DMS53 treated with DMSO at 0.1 percent for 48 hours (cell line): ENCODE measurements around the gene IFNA8.
"Not testable (repeated sequence)": the region's sequence is repeated elsewhere in the genome, so short reads cannot be mapped to it uniquely, and the experiment has no call there.

ENCODE experiments used
- DNase-seq: peaks from one replicate; lab custom pipeline; 2025; ENCODE audit not compliant: unreplicated experiment; lab: John Stamatoyannopoulos, UW

The IFNA8 gene

DNA sequence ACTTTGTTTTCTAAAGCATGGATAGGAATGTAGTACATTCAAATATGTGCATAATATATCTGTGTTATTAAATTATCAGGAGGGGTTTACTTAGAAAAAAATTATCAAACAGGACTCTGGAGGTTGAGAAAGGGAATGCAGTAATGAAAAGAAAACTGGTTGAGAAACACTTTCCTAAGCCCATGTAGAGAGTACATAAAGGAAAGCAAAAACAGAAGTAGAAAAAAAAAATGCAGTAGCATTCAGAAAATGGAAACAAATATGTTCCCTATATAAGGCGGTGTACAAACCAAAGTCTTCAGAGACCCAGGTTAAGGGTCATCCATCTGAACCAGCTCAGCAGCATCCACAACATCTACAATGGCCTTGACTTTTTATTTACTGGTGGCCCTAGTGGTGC lies at the start of gene IFNA8:
IFNA8 (plus strand) TSS at position 301 of the 400 bp plus-strand sequence; CDS start at position 361, 60 bp downstream.
- no peak for DNase-seq

DNA sequence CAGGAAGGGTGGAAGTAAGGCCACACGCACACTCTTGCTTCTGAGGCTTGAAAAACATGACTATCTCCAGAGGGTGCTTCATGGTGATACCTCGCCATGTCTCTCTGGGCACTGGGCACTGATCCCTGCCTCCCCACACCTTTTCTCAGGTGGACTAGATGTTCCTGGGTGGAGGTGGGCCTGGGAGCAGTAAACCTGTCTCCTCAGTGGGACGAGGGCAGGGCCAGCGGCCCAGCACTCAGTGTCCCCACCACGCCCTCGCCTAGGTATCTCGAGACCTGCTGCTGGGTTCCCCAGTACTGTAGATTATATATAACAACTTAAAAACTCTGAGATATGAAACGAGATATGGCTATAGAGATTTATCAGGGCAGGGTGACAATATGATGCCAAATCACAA lies 46.6 kb upstream of the IFNA8 start:
- DNase-seq: no peak

DNA sequence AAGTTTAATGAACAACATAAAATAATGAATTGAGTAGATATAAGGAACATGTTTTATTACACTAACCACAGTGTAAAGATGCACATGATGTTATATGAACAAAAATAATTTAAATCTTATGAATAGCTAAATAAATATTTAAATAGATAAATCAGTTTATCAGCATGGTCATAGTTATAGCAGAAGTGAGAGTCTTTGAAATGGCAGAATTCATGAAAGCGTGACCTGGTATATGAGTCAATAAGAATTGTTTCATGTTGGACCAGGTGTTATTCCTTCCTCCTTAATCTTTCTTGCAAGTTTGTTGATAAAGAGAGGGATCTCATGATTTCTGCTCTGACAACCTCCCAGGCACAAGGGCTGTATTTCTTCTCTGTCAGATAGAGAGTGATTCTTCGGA lies 41.7 kb upstream of the IFNA8 start:
- DNase-seq: not testable (repeated sequence)

DNA sequence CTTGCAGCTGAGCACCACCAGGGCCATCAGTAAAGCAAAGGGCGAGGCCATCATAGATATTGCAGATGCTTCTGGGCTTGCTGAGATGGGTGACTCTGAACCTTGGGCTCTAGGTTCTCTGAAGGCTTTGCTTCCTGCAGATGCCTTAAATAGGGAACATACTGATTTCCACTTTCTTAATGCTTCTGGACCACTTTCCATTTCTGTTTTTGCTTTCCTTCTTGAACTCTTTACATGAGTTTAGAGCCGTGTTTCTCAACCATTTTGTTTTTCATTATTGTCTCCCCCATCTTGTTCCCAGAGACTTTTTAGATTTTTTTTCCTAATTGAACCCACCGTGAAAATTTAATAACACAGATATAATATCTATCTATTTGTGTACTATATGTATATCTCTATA lies 41.0 kb upstream of the IFNA8 start, which contains the start of gene IFNA13:
IFNA13 (minus strand) TSS at position 101 of the 400 bp plus-strand sequence; CDS start at position 54, 47 bp downstream.
- DNase-seq: no peak

DNA sequence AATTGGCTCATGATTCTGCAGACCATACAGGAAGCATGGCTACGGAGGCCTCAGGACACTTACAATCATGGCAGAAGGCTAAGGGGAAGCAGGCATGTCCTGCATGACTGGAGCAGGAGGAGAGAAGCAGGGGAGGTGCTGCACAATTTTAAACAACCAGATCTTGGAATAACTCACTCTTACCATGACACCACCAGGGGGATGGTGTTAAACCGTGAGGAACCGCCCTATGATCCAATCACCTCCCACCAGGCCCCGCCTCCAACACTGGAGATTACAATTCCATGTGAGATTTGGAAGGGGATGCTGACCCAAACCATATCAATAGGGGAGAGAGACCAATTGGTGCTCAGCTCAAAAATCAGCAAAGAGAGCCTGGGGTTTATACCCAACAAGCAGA lies 37.5 kb upstream of the IFNA8 start:
- DNase-seq: not testable (repeated sequence)

DNA sequence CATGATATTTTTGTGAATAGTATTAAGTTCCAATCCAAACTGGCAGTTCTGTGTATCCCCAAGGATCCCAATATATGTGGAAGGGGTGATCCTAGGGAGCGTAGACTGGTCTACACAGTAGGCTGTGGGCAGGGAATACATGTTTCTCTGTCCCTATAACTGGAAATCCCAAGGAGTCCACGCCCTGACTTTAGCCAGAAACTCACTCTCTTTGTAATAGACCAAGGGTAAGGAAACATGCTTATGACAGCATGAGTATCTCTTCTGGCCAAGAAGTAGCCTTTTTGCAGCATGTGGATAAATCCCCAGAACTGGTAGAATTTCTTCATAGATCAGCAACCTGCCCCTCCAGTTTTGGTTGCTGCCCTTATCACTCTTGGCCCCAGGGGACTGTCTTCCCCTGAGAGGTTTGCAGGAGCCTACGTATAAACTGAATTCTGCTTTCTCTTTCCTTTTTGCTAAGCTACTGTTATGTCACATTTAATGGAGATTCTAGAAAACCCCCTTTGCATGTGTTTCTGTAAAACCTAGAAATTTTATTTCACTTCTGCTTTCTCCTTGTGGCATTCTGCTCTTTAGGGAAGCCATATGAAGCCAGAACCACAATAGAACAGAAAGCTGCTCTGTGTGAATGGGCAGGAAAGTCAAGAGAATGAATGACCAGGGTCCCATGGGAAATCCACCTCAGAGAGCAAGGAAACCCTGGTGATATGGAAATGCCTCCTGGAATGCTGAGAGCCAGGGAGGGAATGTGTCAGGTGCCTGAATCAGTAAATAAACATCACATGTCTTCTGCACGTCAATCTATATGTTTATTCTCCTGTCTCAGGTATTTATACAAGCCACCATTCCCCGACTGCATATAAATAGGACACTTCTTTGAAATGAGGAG lies 27.2 kb upstream of the IFNA8 start:
- DNase-seq: peak; percentile 83

DNA sequence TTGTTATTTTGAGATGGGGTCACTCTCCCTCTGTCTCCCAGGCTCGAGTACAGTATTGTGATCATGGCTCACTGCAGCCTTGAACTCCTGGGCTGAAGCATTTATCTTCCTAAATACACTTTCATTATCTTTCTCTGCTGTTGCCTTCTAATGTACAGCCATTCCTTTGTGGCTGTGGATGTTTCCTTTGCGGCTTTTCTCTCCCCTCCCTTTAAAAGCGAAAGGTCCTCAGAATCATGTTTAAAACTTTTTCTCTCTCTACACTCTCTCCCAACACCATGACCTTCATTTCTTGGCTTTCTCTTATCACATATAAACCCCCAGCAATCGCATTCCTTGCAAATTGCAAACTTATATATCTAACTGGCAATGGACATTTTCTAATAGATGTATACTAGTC lies 25.3 kb upstream of the IFNA8 start:
- no peak for DNase-seq

DNA sequence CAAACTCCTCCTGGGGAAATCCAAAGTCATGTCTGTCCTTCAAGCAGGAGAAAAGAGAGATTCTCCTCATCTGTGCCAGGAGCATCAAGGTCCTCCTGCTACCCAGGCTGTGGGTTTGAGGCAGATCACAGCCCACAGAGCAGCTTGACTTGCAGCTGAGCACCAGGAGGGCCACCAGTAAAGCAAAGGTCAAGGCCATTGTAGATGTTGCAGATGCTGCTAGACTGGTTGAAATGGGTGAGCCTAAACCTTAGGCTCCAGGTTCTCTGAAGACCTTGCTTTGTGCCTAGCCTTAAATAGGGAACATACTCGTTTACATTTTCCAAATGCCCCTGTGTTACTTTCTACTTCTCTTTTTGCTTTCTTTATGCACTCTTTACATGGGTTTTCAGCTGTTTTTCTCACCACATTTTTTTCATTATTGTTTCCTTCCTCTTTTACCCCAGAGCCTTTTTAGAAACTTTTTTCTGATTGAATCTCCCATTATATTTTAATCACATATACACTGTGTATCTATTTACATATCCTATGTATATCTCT lies 23.7 kb upstream of the IFNA8 start, which contains the start of gene IFNA2:
IFNA2 (minus strand) TSS at position 268 of the 540 bp plus-strand sequence; CDS start at position 199, 69 bp downstream.
- no peak for DNase-seq

DNA sequence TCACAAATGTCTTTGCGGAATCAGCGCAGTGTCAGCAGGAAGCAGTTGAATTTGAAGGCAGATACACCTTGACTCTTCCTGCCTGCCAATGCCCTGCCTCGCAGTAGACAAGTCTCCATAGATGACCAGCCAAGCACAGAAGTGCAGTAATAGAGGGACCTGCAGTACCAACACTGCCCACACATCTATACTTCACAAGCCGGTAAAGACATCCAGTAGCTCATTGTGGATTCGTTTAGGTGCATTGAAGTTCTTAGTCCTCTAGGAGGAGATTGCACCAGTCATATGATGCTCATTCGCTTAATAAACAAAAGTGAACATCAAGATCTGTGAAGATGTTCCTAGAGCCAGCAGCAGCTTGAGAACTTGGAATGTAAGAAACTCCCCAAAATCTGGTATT lies 16.6 kb upstream of the IFNA8 start:
- DNase-seq: no peak

DNA sequence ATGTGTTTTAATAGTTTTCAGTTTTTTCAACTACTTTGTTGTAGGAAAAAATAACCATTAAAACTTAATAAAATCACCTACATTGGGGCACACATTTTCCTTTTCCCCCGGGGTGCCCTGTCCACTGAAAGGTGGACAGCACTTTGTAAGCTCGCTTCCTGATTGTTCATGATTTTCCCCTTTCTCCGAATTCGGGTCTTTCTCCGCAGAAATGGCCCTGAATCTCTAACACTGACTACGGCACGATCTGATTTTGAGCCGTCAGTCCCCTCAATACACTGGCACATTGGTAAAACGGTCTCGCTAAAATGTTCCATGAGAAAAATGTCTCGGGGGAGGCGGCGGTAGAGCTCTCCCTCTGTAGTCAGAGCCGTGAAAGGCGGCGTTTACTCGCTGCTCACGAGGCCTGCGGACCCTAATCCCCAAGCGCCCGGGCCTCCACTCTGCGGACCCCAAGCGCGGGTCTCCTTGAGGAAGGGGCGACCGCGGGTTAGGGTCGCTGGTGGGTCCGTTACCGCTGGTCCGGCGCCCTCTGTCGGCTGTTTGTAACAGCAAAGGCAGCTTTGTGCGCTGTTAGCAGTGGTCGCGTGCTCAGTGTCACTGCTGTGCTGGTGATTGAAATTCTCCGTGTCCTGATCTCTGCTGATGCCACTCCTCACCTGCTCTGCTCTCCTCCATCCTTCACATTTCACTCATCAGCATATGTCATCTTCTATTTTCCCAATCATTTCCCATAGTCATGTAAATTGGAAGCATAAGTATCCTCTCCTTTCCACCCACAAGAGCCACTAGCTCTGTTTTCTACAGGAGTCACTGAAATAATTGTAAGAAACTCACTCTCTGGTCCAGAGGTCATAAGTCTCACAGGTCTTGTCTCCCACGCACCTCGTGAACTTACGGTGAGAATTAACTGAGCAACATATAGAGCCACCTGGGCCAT lies 12.9 kb upstream of the IFNA8 start:
- DNase-seq: peak; percentile 34

DNA sequence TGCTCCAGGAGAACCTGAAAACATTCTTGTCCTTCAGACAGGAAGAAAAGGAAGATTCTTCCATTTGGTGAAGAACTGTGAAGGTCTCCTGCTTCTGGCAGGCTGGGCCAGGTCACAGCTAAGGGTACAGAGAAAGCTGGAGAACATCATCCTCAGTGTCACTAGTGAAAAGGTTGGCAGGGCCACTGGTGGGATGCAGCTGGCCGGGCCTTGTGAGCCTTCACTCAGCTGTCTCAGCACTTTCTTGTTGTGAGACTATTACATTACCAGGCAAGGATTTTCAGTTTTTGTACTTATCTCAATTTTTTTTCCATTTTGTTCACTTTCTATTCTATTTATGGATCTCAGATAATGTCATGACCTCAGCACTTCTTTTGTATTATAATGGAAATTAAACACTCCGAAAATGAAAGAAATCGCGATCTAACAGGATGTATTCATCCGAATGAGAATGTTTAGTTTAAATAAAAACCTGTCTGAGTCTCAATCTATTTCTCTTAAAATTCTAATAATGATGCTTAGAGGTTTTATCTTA lies 9.9 kb upstream of the IFNA8 start:
- DNase-seq: no peak

DNA sequence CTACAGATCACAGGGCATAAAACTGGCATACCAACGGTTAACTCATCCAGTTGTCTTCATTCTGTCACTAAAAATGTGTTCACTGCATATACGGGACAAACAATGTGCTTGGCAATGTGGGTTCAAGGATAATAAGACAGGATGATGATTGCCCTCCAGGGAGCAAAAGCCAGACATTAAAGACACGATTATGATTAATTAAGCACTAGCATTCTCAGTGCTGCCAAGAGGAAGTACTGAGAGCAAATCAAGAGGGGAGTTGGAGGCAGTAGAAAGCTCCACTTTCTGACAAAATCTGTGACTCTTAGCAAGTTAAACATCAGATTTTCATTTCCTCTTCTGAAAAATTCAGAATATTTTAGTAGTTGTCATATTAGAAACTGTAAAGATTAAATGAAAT lies 9.0 kb upstream of the IFNA8 start:
- DNase-seq: no peak

DNA sequence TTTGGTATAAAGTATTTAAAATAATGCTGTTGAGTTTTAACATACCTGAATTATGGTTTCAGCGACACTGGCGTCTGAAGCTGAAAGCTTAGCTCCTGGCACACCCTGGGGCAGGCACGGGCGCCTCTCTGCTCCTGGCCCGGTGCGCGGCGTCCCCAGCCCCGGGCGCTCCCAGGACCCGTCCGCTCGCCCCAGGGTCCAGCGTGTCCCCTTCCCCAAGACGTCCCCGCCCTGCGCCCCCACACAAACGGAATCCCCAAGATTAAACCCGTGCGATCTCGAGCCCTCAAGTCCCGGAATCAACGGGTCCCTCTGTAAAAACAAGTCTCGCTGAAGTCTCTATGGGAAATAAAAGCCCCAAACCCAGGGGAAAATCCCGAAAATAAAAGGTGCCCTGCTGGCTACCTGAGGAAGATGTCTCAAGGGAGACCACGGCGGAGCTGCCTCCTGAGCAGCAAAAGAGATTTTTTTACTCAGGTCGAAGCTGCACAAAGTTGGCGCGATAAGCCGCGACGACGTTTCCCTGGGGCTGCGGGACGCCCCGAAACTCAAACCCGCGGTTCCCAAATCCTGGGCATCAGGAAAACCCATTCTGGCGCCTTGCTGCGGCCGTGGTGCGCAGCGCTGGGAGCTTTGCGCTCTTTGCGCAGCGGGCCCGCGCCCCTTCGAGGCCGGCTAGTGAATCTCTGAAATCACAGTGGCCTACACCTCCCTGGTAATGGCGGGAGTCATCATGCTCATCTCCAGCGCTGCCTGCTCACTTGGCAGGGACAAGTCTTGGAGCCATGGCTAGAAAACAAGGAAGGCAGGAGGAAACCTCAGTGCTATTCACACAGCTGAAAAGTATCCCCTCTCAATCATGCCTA lies 6.3 kb upstream of the IFNA8 start:
- no peak for DNase-seq

DNA sequence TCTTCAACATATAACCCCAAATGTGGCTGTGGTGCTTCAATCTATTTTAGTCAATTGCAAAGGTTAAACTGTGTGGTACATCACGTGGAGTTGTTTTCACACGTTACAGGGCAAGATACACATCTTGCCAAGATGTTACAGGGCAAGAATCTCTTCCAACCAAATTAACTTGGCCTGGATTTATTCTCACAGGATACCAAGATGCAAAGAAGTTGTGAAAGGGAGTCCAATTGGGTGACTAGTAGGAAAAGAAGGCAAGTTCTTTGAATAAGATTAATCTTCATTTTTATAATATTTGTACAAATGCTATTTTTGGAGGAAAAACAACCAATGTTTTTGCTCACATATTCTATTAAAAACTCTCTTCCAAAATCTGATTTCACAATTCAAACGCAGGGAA lies 4.8 kb upstream of the IFNA8 start:
- DNase-seq: no peak

DNA sequence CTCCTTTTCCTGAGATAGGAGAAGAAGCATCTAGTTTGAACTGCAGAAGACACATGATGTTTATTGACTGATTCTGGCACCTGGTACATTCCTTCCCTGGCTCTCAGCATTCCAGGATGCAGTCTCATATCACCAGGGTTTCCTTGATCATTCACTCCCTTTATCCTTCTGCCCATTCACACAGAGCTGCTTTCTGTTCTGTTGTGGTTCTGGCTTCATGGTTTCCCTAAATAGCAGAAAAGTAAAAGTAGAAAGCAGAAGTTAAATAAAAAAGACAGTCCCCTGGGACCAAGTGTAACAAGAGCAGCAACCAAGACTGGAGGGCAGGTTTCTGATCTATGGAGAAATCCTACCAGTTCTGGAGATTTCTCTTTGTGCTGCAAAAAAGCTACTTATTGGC lies 3.2 kb downstream of the IFNA8 start:
- DNase-seq: no peak

DNA sequence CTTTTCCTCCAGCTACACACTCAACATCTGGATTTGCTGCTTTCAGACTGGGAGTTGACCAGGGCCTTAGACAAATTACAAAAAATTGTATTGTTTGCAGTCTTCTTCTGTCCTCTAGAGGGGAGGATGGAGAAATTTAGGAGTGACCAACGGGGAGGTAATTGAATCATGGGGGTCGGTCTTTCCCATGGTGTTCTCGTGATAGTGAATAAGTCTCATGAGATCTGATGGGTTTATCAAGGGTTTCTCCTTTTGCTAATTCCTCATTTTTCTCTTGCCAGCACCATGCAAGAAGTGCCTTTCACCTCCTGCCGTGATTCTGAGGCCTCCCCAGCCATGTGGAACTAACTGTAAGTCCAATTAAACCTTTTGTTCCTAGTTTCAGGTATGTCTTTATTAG lies 4.2 kb downstream of the IFNA8 start:
- no peak for DNase-seq

DNA sequence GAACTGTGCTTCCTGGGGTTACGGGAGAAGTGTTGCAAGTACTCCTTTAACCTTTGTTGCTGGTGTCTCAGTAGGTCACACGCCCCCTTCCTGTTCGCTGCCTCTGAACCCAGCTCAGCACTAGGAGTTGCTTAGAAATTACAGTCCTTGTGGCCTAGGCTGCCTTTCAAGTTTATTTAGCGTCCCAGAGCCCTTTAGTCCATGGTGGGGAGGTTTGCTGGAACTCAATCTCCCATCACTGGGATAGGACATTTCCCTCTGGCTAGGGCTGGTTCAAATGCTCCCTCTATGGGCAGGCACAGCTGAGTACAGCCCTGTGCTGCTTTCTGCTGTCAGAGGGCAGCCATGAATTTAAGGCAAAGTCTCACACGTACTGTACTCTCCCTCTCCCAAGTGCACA lies 4.7 kb downstream of the IFNA8 start:
- no peak for DNase-seq

DNA sequence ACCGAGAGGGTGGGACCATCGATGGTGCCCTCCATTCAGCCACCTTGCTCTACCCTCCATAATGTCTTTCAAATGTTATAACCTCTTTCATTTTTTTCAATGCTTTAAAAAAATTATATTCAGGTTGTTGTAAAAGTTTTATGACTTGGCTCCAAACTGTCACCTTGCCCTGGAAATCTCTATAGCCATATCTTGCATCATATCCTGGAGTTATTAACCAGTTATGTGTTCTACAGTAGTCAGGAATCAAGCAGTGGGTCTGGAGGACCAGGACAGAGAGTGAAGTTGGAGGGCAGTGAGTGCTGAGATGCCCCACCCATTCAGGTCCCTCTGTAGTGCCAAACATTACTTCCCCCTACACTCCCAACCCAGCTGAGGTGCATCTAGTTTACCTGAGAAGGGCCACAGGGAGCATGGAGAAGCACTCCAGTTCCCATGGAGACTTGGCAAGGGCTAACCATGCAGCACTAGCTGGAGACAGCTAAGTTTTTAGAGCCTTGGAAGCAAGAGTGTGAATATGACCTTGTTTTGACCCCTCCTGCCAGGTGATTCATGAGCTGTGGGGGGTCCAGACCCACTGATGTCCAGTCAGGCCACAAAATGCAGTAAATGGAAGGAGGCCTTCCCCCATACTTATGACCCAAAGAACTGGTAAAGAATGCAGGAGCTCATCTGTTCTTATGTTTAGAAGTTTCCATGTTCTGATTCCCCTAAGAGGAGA lies 5.5 kb downstream of the IFNA8 start:
- DNase-seq: no peak

DNA sequence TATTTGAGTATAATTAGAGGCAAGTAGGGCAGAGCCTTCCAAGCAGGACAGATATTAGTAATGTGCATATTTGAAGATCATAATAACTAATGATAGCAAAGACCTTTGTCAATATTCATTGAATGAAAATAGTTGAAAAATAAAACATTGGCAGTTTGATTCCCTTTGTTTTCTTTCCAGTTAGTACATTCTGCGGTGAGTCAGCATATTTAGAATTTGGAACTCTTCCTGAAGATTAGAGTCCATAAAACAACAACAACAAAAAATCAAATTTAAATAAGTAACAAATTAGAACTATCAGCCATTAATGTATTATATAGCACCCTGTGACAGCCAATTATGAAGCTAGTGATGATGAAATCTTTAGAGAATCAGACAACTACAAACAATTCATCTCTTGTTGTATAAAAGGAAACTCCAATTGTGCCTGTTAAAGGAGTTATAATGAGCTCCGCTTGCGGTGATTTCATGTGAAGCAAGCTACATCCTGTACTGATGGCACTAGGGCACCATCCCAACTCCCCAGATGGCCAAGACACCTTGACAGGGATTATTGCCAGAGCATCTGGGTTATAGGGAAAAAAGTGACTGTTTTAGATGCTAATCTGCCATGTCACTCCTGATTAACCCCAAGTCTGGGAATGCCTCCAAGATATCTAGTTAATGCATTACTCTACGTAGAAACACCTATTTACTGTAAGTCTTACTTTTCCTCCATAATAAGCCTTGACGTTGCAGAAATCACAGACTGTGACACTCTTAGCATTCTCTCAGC lies 6.8 kb downstream of the IFNA8 start:
- no peak for DNase-seq
